Measurements from ENCODE around the gene CCDC69. TPM values are rescaled to one million over a fixed set of nuclear protein-coding genes. Genes with fewer than 3 reads are reported as not detected.

CCDC69 gene
- total RNA-seq, 1 donor from 2014 or later: 167 TPM

DNA sequence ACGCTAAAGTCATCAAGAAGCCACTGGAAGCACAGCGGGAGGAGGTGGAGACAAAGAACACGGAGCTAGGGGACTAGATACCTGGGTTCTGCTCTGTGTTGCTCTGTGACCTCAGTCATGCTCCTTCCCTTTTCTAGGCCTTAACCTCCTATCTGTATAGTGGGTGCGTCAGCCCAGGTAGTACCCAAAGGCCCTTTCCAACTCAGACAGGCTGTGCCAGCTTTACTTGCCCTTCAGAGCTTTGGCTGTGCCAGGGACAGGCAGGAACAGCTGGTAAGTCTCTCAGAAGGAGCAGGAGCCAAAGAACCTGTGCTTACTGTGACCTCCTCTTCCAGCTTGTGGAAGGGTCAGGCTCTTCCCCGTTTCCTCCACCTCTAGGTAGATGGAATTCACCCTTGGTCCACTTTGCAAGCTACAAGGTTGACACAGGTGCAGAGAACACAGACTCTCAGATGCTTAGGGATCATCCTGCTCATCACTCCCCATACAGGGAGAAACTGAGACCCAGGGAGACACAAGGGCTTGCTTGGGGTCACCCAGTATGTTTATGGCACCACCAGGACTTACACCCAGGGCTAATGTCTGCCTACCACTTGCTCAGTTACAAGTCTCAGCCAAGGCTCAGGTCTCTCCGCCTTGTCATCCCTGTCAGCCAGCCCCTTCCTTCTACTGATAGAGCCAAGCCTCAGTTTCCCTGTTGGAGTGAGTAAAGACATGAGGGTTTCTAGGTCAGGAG, 1.7 kb downstream of the CCDC69 start:
- TF ChIP-seq, protein P1, sequence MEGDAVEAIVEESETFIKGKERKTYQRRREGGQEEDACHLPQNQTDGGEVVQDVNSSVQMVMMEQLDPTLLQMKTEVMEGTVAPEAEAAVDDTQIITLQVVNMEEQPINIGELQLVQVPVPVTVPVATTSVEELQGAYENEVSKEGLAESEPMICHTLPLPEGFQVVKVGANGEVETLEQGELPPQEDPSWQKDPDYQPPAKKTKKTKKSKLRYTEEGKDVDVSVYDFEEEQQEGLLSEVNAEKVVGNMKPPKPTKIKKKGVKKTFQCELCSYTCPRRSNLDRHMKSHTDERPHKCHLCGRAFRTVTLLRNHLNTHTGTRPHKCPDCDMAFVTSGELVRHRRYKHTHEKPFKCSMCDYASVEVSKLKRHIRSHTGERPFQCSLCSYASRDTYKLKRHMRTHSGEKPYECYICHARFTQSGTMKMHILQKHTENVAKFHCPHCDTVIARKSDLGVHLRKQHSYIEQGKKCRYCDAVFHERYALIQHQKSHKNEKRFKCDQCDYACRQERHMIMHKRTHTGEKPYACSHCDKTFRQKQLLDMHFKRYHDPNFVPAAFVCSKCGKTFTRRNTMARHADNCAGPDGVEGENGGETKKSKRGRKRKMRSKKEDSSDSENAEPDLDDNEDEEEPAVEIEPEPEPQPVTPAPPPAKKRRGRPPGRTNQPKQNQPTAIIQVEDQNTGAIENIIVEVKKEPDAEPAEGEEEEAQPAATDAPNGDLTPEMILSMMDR (IDR thresholded peaks at IDR 0.05; ENCODE audit: borderline replicate concordance): no peak
- peak overlapping the region; percentile 88 for H3K4me3 ChIP-seq
- H3K27me3 ChIP-seq (ENCODE audit: low read depth): no peaks in the 10 kb centered on the region
- no peaks in the 10 kb centered on the region for H3K9me3 ChIP-seq (replicated peaks)
- peak overlapping the region; percentile 88 for H3K27ac ChIP-seq (replicated peaks)
- intact Hi-C loops (cut with micrococcal nuclease): no loop called here
- H3K4me1 ChIP-seq: peaks cover 77% of the 10 kb centered on the region
- no peak for DNase-seq
- no peaks in the 10 kb centered on the region for H3K36me3 ChIP-seq

DNA sequence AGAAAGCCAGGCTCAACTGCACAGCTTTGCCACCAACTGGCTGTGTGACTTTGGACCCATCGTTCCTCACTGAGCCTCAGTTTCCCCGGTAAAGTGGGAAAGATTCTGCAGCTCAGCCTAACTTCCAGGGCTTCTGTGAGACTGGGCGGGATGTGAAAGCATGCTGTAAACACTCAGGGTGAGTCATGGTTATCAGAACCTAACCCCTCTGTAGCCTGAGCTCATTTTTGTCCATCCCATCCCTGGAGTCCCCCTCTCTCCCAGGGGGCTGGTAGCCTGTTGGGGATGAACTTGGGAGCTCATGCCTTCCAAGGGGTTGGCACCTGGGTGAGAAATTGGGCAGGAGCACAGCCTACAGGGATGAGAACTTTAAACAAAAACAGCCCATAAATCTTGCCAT, 2.3 kb downstream of the CCDC69 start:
- Histone ChIP-seq H3K27ac (replicated peaks) (peak overlapping the region; percentile 88), H3K9me3 (replicated peaks) (no peaks in the 10 kb centered on the region), H3K4me3 (peak overlapping the region; percentile 88), H3K36me3 (no peaks in the 10 kb centered on the region), H3K4me1 (peaks cover 83% of the 10 kb centered on the region), H3K27me3 (ENCODE audit: low read depth) (no peaks in the 10 kb centered on the region)
- TF ChIP-seq, protein P1 (IDR thresholded peaks at IDR 0.05; ENCODE audit: borderline replicate concordance): no peak
- intact Hi-C loops (cut with micrococcal nuclease): no loop called here
- DNase-seq: no peak

DNA sequence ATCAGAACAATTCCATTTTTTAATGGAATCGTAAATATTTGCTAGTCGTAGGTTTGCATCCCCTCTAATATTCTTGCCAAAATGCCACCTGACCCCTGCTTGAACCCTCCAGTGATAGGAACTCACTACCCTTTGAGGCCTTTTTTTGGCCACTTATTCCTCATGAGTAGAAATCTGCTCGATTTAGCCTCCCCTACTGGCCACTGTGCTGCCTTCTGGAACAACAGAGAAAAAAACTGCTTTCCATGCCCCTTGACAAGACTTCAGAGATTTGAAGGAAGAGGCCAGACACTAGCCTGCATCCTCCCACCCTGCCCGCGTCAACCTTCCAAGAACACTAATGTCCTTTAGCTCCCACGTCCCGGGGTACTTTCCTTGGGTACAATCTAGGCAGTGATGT, 4.1 kb downstream of the CCDC69 start:
- H3K4me3 ChIP-seq: no peak overlapping the region
- peak overlapping the region; percentile 88 for H3K27ac ChIP-seq (replicated peaks)
- no peak for DNase-seq
- no peaks in the 10 kb centered on the region for H3K9me3 ChIP-seq (replicated peaks)
- intact Hi-C loops (cut with micrococcal nuclease): no loop called here
- peaks cover 100% of the 10 kb centered on the region for H3K4me1 ChIP-seq
- no peaks in the 10 kb centered on the region for H3K36me3 ChIP-seq
- no peaks in the 10 kb centered on the region for H3K27me3 ChIP-seq (ENCODE audit: low read depth)
- TF ChIP-seq, protein P1 (IDR thresholded peaks at IDR 0.05; ENCODE audit: borderline replicate concordance): peak; percentile 21

DNA sequence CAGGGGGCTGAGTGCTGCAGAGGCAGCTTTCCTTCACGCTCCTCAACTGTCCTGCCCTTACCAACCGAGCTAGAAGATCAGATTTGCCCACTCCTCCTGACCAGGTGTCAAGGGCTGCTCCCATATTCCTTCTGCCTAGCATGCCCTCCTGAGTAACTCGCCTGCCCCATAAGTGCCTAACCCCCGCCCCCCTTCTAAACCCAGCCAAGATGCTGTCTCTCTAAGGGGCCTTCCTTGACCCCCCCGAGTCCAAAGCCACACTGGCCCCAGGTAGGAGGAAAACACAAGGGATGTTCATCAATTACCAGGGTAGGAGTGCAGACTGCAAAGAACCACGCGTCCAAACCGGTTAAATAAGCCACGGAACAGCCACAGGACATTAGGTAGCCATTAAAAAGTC, 4.8 kb downstream of the CCDC69 start:
- intact Hi-C loops (cut with micrococcal nuclease): no loop called here
- Histone ChIP-seq H3K27ac (replicated peaks) (peak overlapping the region; percentile 88), H3K4me3 (no peak overlapping the region), H3K27me3 (ENCODE audit: low read depth) (no peaks in the 10 kb centered on the region), H3K9me3 (replicated peaks) (no peaks in the 10 kb centered on the region), H3K36me3 (no peaks in the 10 kb centered on the region), H3K4me1 (peaks cover 100% of the 10 kb centered on the region)
- TF ChIP-seq, protein P1 (IDR thresholded peaks at IDR 0.05; ENCODE audit: borderline replicate concordance): no peak
- DNase-seq: no peak

DNA sequence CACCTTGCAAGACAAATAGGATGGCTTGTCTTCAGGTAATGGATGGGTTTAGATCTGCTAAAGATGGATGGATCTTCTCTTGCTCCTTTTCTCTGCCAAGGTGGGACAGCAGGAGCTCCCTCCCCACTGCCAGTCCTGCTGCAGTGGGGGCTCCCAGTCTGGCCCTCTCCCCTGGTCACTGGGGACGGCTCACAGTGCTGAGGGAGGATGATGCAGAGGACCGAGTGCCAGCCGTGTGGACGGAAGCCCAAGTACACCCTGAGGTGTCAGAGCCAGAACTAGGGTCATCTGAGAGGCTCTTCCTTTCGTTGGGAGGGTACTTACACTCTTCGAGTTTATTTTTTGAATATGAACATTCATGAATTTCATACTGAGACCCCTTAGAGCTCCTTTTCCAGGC, 5.7 kb downstream of the CCDC69 start:
- Histone ChIP-seq H3K4me3 (no peak overlapping the region), H3K27ac (replicated peaks) (peak overlapping the region; percentile 52)

More for the DNA sequence above, 5.7 kb downstream of the CCDC69 start:
- intact Hi-C loops (cut with micrococcal nuclease): no loop called here
- H3K27me3 ChIP-seq (ENCODE audit: low read depth): no peaks in the 10 kb centered on the region
- no peaks in the 10 kb centered on the region for H3K9me3 ChIP-seq (replicated peaks)
- no peaks in the 10 kb centered on the region for H3K36me3 ChIP-seq
- peaks cover 100% of the 10 kb centered on the region for H3K4me1 ChIP-seq
- TF ChIP-seq, protein P1 (IDR thresholded peaks at IDR 0.05; ENCODE audit: borderline replicate concordance): no peak
- DNase-seq: no peak
